ENCODE data around the gene ITGB3BP.

GRCh38 chr1:63461661-63462230 lies 61.3 kb downstream of the ITGB3BP start:
- TF ChIP-seq, protein P1, sequence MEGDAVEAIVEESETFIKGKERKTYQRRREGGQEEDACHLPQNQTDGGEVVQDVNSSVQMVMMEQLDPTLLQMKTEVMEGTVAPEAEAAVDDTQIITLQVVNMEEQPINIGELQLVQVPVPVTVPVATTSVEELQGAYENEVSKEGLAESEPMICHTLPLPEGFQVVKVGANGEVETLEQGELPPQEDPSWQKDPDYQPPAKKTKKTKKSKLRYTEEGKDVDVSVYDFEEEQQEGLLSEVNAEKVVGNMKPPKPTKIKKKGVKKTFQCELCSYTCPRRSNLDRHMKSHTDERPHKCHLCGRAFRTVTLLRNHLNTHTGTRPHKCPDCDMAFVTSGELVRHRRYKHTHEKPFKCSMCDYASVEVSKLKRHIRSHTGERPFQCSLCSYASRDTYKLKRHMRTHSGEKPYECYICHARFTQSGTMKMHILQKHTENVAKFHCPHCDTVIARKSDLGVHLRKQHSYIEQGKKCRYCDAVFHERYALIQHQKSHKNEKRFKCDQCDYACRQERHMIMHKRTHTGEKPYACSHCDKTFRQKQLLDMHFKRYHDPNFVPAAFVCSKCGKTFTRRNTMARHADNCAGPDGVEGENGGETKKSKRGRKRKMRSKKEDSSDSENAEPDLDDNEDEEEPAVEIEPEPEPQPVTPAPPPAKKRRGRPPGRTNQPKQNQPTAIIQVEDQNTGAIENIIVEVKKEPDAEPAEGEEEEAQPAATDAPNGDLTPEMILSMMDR (conservative IDR thresholded peaks at IDR 0.05 in 1 of 2, IDR thresholded peaks at IDR 0.05 in 1 of 2; ENCODE audit: low read depth in 1 of 2, low read length in 2 of 2) = no peak
- TF ChIP-seq EZH2 (IDR thresholded peaks at IDR 0.05; ENCODE audit: low read length, missing control alignments) = no peak
